ENCODE data around the gene PLTP. TPM values are rescaled to one million over a fixed set of nuclear protein-coding genes. Genes with fewer than 3 reads are reported as not detected.
"Not testable (repeated sequence)": the region's sequence is repeated elsewhere in the genome, so short reads cannot be mapped to it uniquely, and the experiment has no call there.

The PLTP gene
- total RNA-seq, 3 donors from 2014 or later (not counting 1 experiment from before 2014, with no cell fraction given), result 0.63 to 3.5 (median 3.2) TPM

DNA sequence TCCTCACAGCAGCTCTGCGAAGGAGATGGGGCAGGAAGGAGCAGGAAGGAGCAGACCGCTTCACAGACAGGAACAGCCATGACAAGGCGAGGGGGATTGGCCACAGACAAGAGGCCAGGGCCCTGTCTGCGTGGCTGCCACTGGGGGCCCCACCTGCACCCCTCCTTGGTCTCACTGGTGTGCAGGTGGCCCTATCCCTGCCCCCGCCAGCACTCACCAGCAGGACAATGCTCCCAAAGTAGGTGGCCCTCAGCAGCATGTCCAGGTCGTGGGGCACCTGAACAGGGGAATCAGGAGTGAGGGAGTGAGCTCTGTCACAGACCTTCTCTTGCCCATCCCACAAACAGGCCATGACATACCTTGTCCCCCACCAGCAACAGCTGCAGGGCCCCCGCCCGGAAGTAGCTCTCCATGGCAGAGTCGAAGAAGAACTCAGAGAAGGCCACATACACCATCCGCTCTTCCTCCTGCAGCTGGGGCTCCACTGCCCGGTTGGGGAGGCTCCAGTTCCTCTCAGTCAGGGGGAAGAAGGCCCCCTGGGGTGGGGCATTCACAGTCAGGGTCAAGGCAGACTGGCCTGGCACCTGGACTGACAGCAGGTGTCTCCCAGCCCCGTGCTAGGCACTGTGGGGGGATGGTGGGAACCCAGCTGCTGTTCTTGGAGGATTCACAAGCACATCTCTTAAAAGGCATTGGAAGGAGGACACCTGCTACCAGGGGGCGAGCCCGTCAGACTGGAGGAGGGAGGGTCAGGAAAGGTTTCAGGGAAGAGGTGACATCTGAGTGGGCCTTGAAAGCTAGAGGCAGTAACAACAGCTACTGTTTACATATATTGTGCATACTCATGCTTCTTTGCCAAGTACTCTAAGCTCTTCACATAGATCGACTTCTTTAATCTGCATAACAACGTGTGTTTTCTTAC, 7.1 kb downstream of the PLTP start:
- H3K27me3 Mint-ChIP-seq (ENCODE audit: low read depth in 2 of 2), result no peaks in the 10 kb centered on the region

GRCh38 chr20:45902199-45902701, 9.7 kb downstream of the PLTP start:
- Histone ChIP-seq H3K36me3 (ENCODE audit: control insufficient read depth, insufficient read depth, low read length) (peaks cover 2% of the 10 kb centered on the region), H3K4me3 (ENCODE audit: low read length) (no peak overlapping the region), H3K9me3 (ENCODE audit: control insufficient read depth, insufficient read depth, low read length) (no peaks in the 10 kb centered on the region), H3K27me3 (ENCODE audit: control insufficient read depth, insufficient read depth, low read length) (no peaks in the 10 kb centered on the region), H3K27ac (ENCODE audit: low read length) (no peak overlapping the region), H3K4me1 (ENCODE audit: control insufficient read depth, insufficient read depth, low read length) (no peaks in the 10 kb centered on the region)
- Mint-ChIP-seq H3K4me3 (no peak overlapping the region), H3K27me3 (ENCODE audit: low read depth in 2 of 2) (no peaks in the 10 kb centered on the region), H3K27ac (no peak overlapping the region), H3K9me3 (no peaks in the 10 kb centered on the region), H3K36me3 (no peaks in the 10 kb centered on the region), H3K4me1 (no peaks in the 10 kb centered on the region)
- no peak for DNase-seq
- TF ChIP-seq CTCF (IDR thresholded peaks at IDR 0.05), result no peak
- no peak for ATAC-seq
- 93% methylated on average over 14 of the region's 14 CpGs for WGBS (ENCODE audit: insufficient coverage)
- intact Hi-C loops (cut with micrococcal nuclease), result no loop called here

More for the DNA sequence above, 7.1 kb downstream of the PLTP start:
- H3K4me3 Mint-ChIP-seq, result no peak overlapping the region
- WGBS (ENCODE audit: insufficient coverage), result 77% methylated on average over 16 of the region's 16 CpGs
- DNase-seq (no peak), ATAC-seq (no peak)
- no peak for TF ChIP-seq CTCF (IDR thresholded peaks at IDR 0.05)
- Histone ChIP-seq H3K4me3 (ENCODE audit: low read length) (no peak overlapping the region), H3K4me1 (ENCODE audit: control insufficient read depth, insufficient read depth, low read length) (no peaks in the 10 kb centered on the region), H3K9me3 (ENCODE audit: control insufficient read depth, insufficient read depth, low read length) (no peaks in the 10 kb centered on the region), H3K27ac (ENCODE audit: low read length) (no peak overlapping the region), H3K36me3 (ENCODE audit: control insufficient read depth, insufficient read depth, low read length) (no peaks in the 10 kb centered on the region), H3K27me3 (ENCODE audit: control insufficient read depth, insufficient read depth, low read length) (no peaks in the 10 kb centered on the region)
- no peaks in the 10 kb centered on the region for H3K9me3 Mint-ChIP-seq
- H3K36me3 Mint-ChIP-seq, result no peaks in the 10 kb centered on the region
- intact Hi-C loops (cut with micrococcal nuclease), result no loop called here
- no peak overlapping the region for H3K27ac Mint-ChIP-seq
- no peaks in the 10 kb centered on the region for H3K4me1 Mint-ChIP-seq

DNA sequence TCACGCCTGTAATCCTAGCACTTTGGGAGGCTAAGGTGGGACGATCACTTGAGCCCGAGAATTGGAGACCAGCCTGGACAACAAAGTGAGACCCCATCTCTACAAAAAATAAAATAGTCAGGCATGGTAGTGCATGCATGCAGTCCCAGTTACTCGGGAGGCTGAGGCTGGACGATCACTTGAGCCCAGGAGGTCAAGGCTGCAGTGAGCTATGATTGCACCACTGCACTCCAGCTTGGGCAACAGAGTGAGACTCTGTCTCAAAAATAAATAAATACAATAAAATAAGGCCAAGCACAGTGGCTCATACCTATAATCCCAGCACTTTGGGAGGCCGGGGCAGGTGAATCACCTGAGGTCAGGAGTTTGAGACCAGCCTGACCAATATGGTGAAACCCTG, 10.6 kb downstream of the PLTP start:
- H3K4me1 ChIP-seq (ENCODE audit: control insufficient read depth, insufficient read depth, low read length); H3K27me3 ChIP-seq (ENCODE audit: control insufficient read depth, insufficient read depth, low read length); intact Hi-C loops (cut with micrococcal nuclease); ATAC-seq; H3K36me3 ChIP-seq (ENCODE audit: control insufficient read depth, insufficient read depth, low read length); H3K9me3 ChIP-seq (ENCODE audit: control insufficient read depth, insufficient read depth, low read length); H3K27me3 Mint-ChIP-seq (ENCODE audit: low read depth in 2 of 2); H3K27ac ChIP-seq (ENCODE audit: low read length); H3K27ac Mint-ChIP-seq; H3K4me3 Mint-ChIP-seq; H3K4me1 Mint-ChIP-seq; H3K4me3 ChIP-seq (ENCODE audit: low read length); H3K36me3 Mint-ChIP-seq; DNase-seq; H3K9me3 Mint-ChIP-seq: not testable (repeated sequence)
- WGBS (ENCODE audit: insufficient coverage), result 87% methylated on average over 6 of the region's 6 CpGs

- Histone ChIP-seq H3K36me3 (ENCODE audit: control insufficient read depth, insufficient read depth, low read length) (peaks cover 13% of the 10 kb centered on the region), H3K4me3 (ENCODE audit: low read length) (no peak overlapping the region), H3K27me3 (ENCODE audit: control insufficient read depth, insufficient read depth, low read length) (no peaks in the 10 kb centered on the region), H3K27ac (ENCODE audit: low read length) (no peak overlapping the region), H3K4me1 (ENCODE audit: control insufficient read depth, insufficient read depth, low read length) (no peaks in the 10 kb centered on the region), H3K9me3 (ENCODE audit: control insufficient read depth, insufficient read depth, low read length) (no peaks in the 10 kb centered on the region)
- H3K9me3 Mint-ChIP-seq, result no peaks in the 10 kb centered on the region
- H3K4me3 Mint-ChIP-seq, result no peak overlapping the region
- intact Hi-C loops (cut with micrococcal nuclease), result no loop called here
- no peaks in the 10 kb centered on the region for H3K4me1 Mint-ChIP-seq
- no peaks in the 10 kb centered on the region for H3K36me3 Mint-ChIP-seq
- TF ChIP-seq CTCF (IDR thresholded peaks at IDR 0.05), result no peak
- H3K27me3 Mint-ChIP-seq (ENCODE audit: low read depth in 2 of 2), result no peaks in the 10 kb centered on the region
- DNase-seq (no peak), ATAC-seq (no peak)
- H3K27ac Mint-ChIP-seq, result no peak overlapping the region
- 91% methylated on average over 11 of the region's 13 CpGs for WGBS (ENCODE audit: insufficient coverage)
These were observed 12.7 kb downstream of the PLTP start for GRCh38 chr20:45899046-45899835.

All from natural killer cell (primary cell).